ENCODE results near the gene SRSF7.

- no peak for TF ChIP-seq CTCF (IDR thresholded peaks at IDR 0.05)
- no peak for TF ChIP-seq POLR2A (IDR thresholded peaks at IDR 0.05)
Measured at GRCh38 chr2:38748391-38748790, 2.8 kb downstream of the SRSF7 start.
